NCI-H2227 treated with DMSO at 0.1 percent for 48 hours (cell line): Measurements from ENCODE around the gene C6orf15.

ENCODE experiments used
- DNase-seq: peaks from one replicate; lab custom pipeline; 2025; lab: John Stamatoyannopoulos, UW

C6orf15 gene

GRCh38 chr6:31130751-31131150, 18.4 kb upstream of the C6orf15 start:
- no peak for DNase-seq

GRCh38 chr6:31129130-31129529, 16.8 kb upstream of the C6orf15 start:
- no peak for DNase-seq

- peak; percentile 35 for DNase-seq
Measured at GRCh38 chr6:31128093-31128676, 15.8 kb upstream of the C6orf15 start.

GRCh38 chr6:31126396-31127175, 14.2 kb upstream of the C6orf15 start:
- DNase-seq: no peak

GRCh38 chr6:31125586-31126363, 13.4 kb upstream of the C6orf15 start:
- DNase-seq: no peak

- DNase-seq: no peak
Measured at GRCh38 chr6:31125162-31125561, 12.8 kb upstream of the C6orf15 start.

GRCh38 chr6:31122791-31123706, 10.7 kb upstream of the C6orf15 start:
- DNase-seq: no peak

GRCh38 chr6:31121131-31121790, 8.9 kb upstream of the C6orf15 start:
- DNase-seq: no peak

- DNase-seq: no peak
Measured at GRCh38 chr6:31120151-31120915, 8.0 kb upstream of the C6orf15 start, which contains the start of gene CDSN. TSS of gene CDSN (minus strand) at chr6:31120446. CDS start at chr6:31120419, 27 bp downstream.

GRCh38 chr6:31118178-31118577, 5.8 kb upstream of the C6orf15 start:
- no peak for DNase-seq

- no peak for DNase-seq
Measured at GRCh38 chr6:31116661-31117385, 4.4 kb upstream of the C6orf15 start.

- DNase-seq: no peak
Measured at GRCh38 chr6:31115941-31116560, 3.7 kb upstream of the C6orf15 start.

GRCh38 chr6:31114970-31115849, 2.8 kb upstream of the C6orf15 start:
- DNase-seq: no peak

GRCh38 chr6:31114541-31114878, 2.1 kb upstream of the C6orf15 start, which contains the start of gene PSORS1C1:
TSS of gene PSORS1C1 (plus strand) at chr6:31114800. CDS start at chr6:31129633, 14,833 bp downstream.
- DNase-seq: no peak

- no peak for DNase-seq
Measured at GRCh38 chr6:31113861-31114540, 1.6 kb upstream of the C6orf15 start.

- no peak for DNase-seq
Measured at GRCh38 chr6:31111712-31112111, 663 bp downstream of the C6orf15 start.

GRCh38 chr6:31110825-31111582, 1.4 kb downstream of the C6orf15 start:
- DNase-seq: no peak
